ENCODE results near the gene LIN7B. TPM values are rescaled to one million over a fixed set of nuclear protein-coding genes. Genes with fewer than 3 reads are reported as not detected.

Gene LIN7B
- total and polyA plus RNA-seq, 4 experiments from 2014 or later: 4.4 to 18.6 (median 11.5) TPM

DNA sequence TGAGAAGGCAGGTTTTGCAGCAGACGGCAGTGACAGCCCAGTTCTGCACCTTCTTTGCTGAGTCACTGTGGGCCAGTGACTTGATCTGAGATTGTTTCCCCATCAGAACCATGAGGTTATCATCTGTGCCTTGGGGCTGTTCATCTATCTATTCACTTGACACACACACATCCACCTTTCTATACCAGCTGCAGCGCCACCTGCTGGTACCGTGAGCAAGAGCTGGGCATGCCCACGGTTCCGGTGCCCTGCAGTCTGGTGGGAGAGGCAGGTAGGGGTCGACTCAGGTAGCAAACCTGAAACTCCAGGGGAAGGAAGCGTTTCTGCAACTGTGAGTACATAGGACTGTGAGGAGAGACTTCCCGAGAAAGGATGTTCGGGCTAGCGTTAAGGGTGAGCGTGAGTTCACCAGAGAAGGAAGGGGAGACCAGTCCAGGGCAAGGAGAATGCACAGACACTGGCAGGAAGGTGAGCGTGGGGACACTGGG lies 7.5 kb upstream of the LIN7B start:
- Mint-ChIP-seq H3K4me3 (peak overlapping the region in 1 of 8 donors; percentile 4), H3K27ac (peak overlapping the region in 3 of 7 donors; percentile 15 to 74 (median 64))
- CTCF ChIA-PET (ENCODE audit: partially characterized antibody): interaction anchor here (0.8 to 2.5 kb wide), 14 partner anchors 9 to 114 kb away, joined by 3 to 19 read pairs (median 4); partner anchors contain the start of genes GYS1, NTF4 and RUVBL2

GRCh38 chr19:49107625-49108459 lies 6.3 kb upstream of the LIN7B start:
- CTCF ChIA-PET (ENCODE audit: partially characterized antibody): interaction anchor here (1.1 kb wide), 1 partner anchor 10 kb away, joined by 3 read pairs; no protein-coding TSS in a partner anchor
- Mint-ChIP-seq H3K27ac (peak overlapping the region in 1 of 7 donors; percentile 46), H3K4me1 (peaks cover 0 to 11% (median 3%) of the 10 kb centered on the region in 4 donors), H3K9me3 (no peaks in the 10 kb centered on the region), H3K4me3 (no peak overlapping the region), H3K27me3 (no peaks in the 10 kb centered on the region), H3K36me3 (peaks cover 35 to 41% of the 10 kb centered on the region in 2 donors)
- DNase-seq: peak in 1 of 5 donors; percentile 24
- POLR2A ChIA-PET (ENCODE audit: partially characterized antibody): no interaction called here
- Histone ChIP-seq H3K27me3 (ENCODE audit: insufficient read depth, low read length) (no peaks in the 10 kb centered on the region), H3K27ac (ENCODE audit: low read depth, low read length) (no peak overlapping the region), H3K4me3 (ENCODE audit: low read length in 2 of 2) (no peak overlapping the region), H3K4me1 (ENCODE audit: insufficient read depth, low read length) (no peaks in the 10 kb centered on the region), H3K9me3 (ENCODE audit: control insufficient read depth in 1 of 2, low read length in 2 of 2) (no peaks in the 10 kb centered on the region), H3K36me3 (ENCODE audit: insufficient read depth, low read length) (peaks cover 41% of the 10 kb centered on the region)
- intact Hi-C loops (cut with micrococcal nuclease): no loop called here

More for the DNA sequence above, 7.5 kb upstream of the LIN7B start:
- Mint-ChIP-seq H3K36me3 (peaks cover 35 to 48% of the 10 kb centered on the region in 2 donors), H3K4me1 (peaks cover 0 to 11% (median 3%) of the 10 kb centered on the region in 4 donors), H3K27me3 (no peaks in the 10 kb centered on the region), H3K9me3 (no peaks in the 10 kb centered on the region)
- POLR2A ChIA-PET (ENCODE audit: partially characterized antibody): no interaction called here
- H3K27me3 ChIP-seq (ENCODE audit: insufficient read depth, low read length): no peaks in the 10 kb centered on the region
- peak; percentile 55 to 59 (median 57) for DNase-seq
- peaks cover 50% of the 10 kb centered on the region for H3K36me3 ChIP-seq (ENCODE audit: insufficient read depth, low read length)
- no peaks in the 10 kb centered on the region for H3K9me3 ChIP-seq (ENCODE audit: control insufficient read depth in 1 of 2, low read length in 2 of 2)
- H3K27ac ChIP-seq (ENCODE audit: low read depth, low read length): no peak overlapping the region
- intact Hi-C loops (cut with micrococcal nuclease): loop anchor here (1.0 kb wide), 1 partner anchor 8 kb away; the partner anchor contains the start of gene LIN7B
- no peak overlapping the region for H3K4me3 ChIP-seq (ENCODE audit: low read length in 2 of 2)
- no peaks in the 10 kb centered on the region for H3K4me1 ChIP-seq (ENCODE audit: insufficient read depth, low read length)

DNA sequence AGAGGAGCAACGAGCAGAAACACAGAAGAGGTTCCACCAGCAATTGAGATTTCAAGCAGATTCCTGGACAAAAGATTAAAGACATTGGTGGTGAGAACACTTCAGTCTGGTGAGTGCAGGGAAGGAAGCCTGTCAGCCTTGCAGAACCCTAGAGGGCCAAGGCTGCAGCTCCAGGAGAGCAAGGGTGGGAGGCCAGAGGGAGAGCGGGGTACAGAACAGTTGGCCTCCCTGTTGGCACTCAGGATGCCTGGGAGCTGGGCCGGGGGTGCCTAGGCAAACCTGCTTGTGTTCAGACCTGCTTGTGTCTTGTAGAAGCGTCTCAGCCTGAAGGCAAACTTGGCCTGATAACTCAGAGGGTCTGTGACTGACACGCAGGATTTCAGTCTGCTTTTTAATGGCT lies 5.1 kb upstream of the LIN7B start:
- H3K4me1 Mint-ChIP-seq: peaks cover 8 to 21% (median 11%) of the 10 kb centered on the region in 4 donors

GRCh38 chr19:49109569-49110233 lies 4.5 kb upstream of the LIN7B start:
- Histone ChIP-seq H3K27ac (ENCODE audit: low read depth, low read length) (no peak overlapping the region), H3K36me3 (ENCODE audit: insufficient read depth, low read length) (peaks cover 23% of the 10 kb centered on the region), H3K4me3 (ENCODE audit: low read length in 2 of 2) (no peak overlapping the region), H3K4me1 (ENCODE audit: insufficient read depth, low read length) (peaks cover 6% of the 10 kb centered on the region), H3K27me3 (ENCODE audit: insufficient read depth, low read length) (no peaks in the 10 kb centered on the region), H3K9me3 (ENCODE audit: control insufficient read depth in 1 of 2, low read length in 2 of 2) (no peaks in the 10 kb centered on the region)
- peaks cover 9 to 22% (median 11%) of the 10 kb centered on the region in 4 donors for H3K4me1 Mint-ChIP-seq
- H3K27ac Mint-ChIP-seq: peak overlapping the region in 1 of 7 donors; percentile 40
- DNase-seq: peak in 1 of 5 donors; percentile 2
- no peaks in the 10 kb centered on the region for H3K27me3 Mint-ChIP-seq
- CTCF ChIA-PET (ENCODE audit: partially characterized antibody): interaction anchor here (1.3 kb wide), 1 partner anchor 11 kb away, joined by 3 read pairs; no protein-coding TSS in a partner anchor
- POLR2A ChIA-PET (ENCODE audit: partially characterized antibody): no interaction called here
- peaks cover 35 to 40% of the 10 kb centered on the region in 2 donors for H3K36me3 Mint-ChIP-seq
- H3K4me3 Mint-ChIP-seq: no peak overlapping the region
- no peaks in the 10 kb centered on the region for H3K9me3 Mint-ChIP-seq
- intact Hi-C loops (cut with micrococcal nuclease): no loop called here

More for the DNA sequence above, 5.1 kb upstream of the LIN7B start:
- Histone ChIP-seq H3K27me3 (ENCODE audit: insufficient read depth, low read length) (no peaks in the 10 kb centered on the region), H3K9me3 (ENCODE audit: control insufficient read depth in 1 of 2, low read length in 2 of 2) (no peaks in the 10 kb centered on the region), H3K27ac (ENCODE audit: low read depth, low read length) (no peak overlapping the region), H3K4me3 (ENCODE audit: low read length in 2 of 2) (no peak overlapping the region), H3K4me1 (ENCODE audit: insufficient read depth, low read length) (peaks cover 5% of the 10 kb centered on the region), H3K36me3 (ENCODE audit: insufficient read depth, low read length) (peaks cover 30% of the 10 kb centered on the region)
- H3K9me3 Mint-ChIP-seq: no peaks in the 10 kb centered on the region
- peak in 1 of 5 donors; percentile 27 for DNase-seq
- peak overlapping the region in 3 of 7 donors; percentile 1 to 40 (median 11) for H3K27ac Mint-ChIP-seq
- ChIA-PET POLR2A (ENCODE audit: partially characterized antibody) (no interaction called here), CTCF (ENCODE audit: partially characterized antibody) (interaction anchor here (1.1 to 1.3 kb wide), 2 partner anchors 10 to 11 kb away, joined by 3 read pairs; no protein-coding TSS in a partner anchor)
- intact Hi-C loops (cut with micrococcal nuclease): no loop called here
- peaks cover 35 to 43% of the 10 kb centered on the region in 2 donors for H3K36me3 Mint-ChIP-seq
- no peak overlapping the region for H3K4me3 Mint-ChIP-seq
- H3K27me3 Mint-ChIP-seq: no peaks in the 10 kb centered on the region

- Mint-ChIP-seq H3K9me3 (no peaks in the 10 kb centered on the region), H3K4me3 (no peak overlapping the region), H3K27ac (no peak overlapping the region), H3K36me3 (peaks cover 31 to 32% of the 10 kb centered on the region in 2 donors), H3K27me3 (no peaks in the 10 kb centered on the region), H3K4me1 (peaks cover 11 to 22% (median 15%) of the 10 kb centered on the region in 4 donors)
- POLR2A ChIA-PET (ENCODE audit: partially characterized antibody): interaction anchor here (0.7 kb wide), 2 partner anchors 345 to 696 kb away, joined by 3 read pairs; no protein-coding TSS in a partner anchor
- H3K9me3 ChIP-seq (ENCODE audit: control insufficient read depth in 1 of 2, low read length in 2 of 2): no peaks in the 10 kb centered on the region
- H3K4me3 ChIP-seq (ENCODE audit: low read length in 2 of 2): no peak overlapping the region
- no peak overlapping the region for H3K27ac ChIP-seq (ENCODE audit: low read depth, low read length)
- H3K27me3 ChIP-seq (ENCODE audit: insufficient read depth, low read length): no peaks in the 10 kb centered on the region
- peaks cover 6% of the 10 kb centered on the region for H3K4me1 ChIP-seq (ENCODE audit: insufficient read depth, low read length)
- intact Hi-C loops (cut with micrococcal nuclease): no loop called here
- no peak for DNase-seq
- CTCF ChIA-PET (ENCODE audit: partially characterized antibody): interaction anchor here (0.9 kb wide), 1 partner anchor 13 kb away, joined by 4 read pairs; no protein-coding TSS in a partner anchor
- peaks cover 17% of the 10 kb centered on the region for H3K36me3 ChIP-seq (ENCODE audit: insufficient read depth, low read length)
These were observed 3.6 kb upstream of the LIN7B start for GRCh38 chr19:49110567-49110966.

DNA sequence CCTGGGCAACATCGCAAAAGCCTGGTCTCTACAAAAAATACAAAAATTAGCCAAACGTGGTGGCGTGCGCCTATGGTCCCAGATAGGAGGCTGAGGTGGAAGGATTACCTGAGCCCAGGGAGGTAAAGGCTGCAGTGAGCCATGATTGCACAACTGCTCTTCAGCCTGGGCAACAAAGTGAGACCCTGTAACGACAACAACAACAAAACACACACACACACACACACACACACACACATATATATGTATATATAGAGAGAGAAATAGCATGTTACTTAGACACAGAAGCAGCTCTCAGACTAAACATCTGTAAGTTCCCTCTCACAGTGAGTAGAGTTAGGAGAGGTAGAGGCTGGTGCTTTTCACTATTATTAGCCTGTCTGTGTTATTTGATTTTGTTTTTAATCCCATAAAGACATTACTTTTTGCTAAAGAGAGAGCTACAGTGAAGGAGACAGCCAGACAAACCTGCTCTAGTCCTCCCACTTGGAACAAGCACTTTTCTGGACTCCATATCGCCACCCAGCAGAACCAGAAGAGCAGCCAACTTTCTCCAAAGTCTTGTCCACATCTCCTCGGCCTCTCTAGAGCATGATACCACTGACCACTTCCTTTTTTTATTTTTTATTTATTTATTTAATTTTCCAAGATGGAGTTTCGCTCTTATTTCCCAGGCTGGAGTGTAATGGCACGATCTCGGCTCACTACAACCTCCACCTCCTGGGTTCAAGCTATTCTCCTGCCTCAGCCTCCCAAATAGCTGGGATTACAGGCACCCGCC lies 2.8 kb upstream of the LIN7B start:
- H3K4me1 Mint-ChIP-seq: peaks cover 13 to 25% (median 16%) of the 10 kb centered on the region in 4 donors
- intact Hi-C loops (cut with micrococcal nuclease): no loop called here
- Histone ChIP-seq H3K36me3 (ENCODE audit: insufficient read depth, low read length) (peaks cover 15% of the 10 kb centered on the region), H3K27me3 (ENCODE audit: insufficient read depth, low read length) (no peaks in the 10 kb centered on the region), H3K4me3 (ENCODE audit: low read length in 2 of 2) (no peak overlapping the region), H3K9me3 (ENCODE audit: control insufficient read depth in 1 of 2, low read length in 2 of 2) (no peaks in the 10 kb centered on the region), H3K4me1 (ENCODE audit: insufficient read depth, low read length) (peaks cover 10% of the 10 kb centered on the region), H3K27ac (ENCODE audit: low read depth, low read length) (no peak overlapping the region)
- no peaks in the 10 kb centered on the region for H3K9me3 Mint-ChIP-seq
- ChIA-PET CTCF (ENCODE audit: partially characterized antibody) (interaction anchor here (0.9 to 1.0 kb wide), 2 partner anchors 14 kb away, joined by 4 to 5 read pairs; no protein-coding TSS in a partner anchor), POLR2A (ENCODE audit: partially characterized antibody) (no interaction called here)
- DNase-seq: peak in 1 of 5 donors; percentile 24
- H3K4me3 Mint-ChIP-seq: peak overlapping the region in 2 of 8 donors; percentile 9 to 59
- H3K36me3 Mint-ChIP-seq: peaks cover 24 to 26% of the 10 kb centered on the region in 2 donors
- peak overlapping the region in 2 of 7 donors; percentile 28 to 35 for H3K27ac Mint-ChIP-seq
- H3K27me3 Mint-ChIP-seq: no peaks in the 10 kb centered on the region
